Hepatocyte (in vitro differentiated cells): ENCODE measurements around the gene PTPRN2. TPM values are rescaled to one million over a fixed set of nuclear protein-coding genes. Genes with fewer than 3 reads are reported as not detected.

Source experiments
- DNase-seq: peaks from one replicate; pipeline ENCODE4 v3.0.0-alpha.2; 2016; ENCODE audit warnings: low spot score
- H2AFZ ChIP-seq: fragments of 200-600 bp; sonication (generic); 2 replicates; pipeline ENCODE4 v1.6.0; 2016; ENCODE audit warnings: antibody characterized with exemption, mild to moderate bottlenecking
- H3K27ac ChIP-seq: fragments of 200-600 bp; sonication (generic); 2 replicates; pipeline ENCODE4 v1.5.1; 2016; ENCODE audit warnings: mild to moderate bottlenecking
- H3K27me3 ChIP-seq: fragments of 200-600 bp; sonication (generic); 2 replicates; pipeline ENCODE4 v1.6.1; 2016
- H3K36me3 ChIP-seq: fragments of 200-600 bp; sonication (generic); replicated peaks from 2 replicates; pipeline ENCODE4 v1.5.1; 2016; ENCODE audit warnings: low read depth; ENCODE audit not compliant: insufficient read depth
- H3K4me1 ChIP-seq: fragments of 200-600 bp; sonication (generic); 2 replicates; pipeline ENCODE4 v1.5.1; 2016; ENCODE audit warnings: mild to moderate bottlenecking, moderate library complexity; ENCODE audit not compliant: insufficient read depth
- H3K4me2 ChIP-seq: fragments of 200-600 bp; sonication (generic); 2 replicates; pipeline ENCODE4 v1.6.0; 2016
- H3K4me3 ChIP-seq: fragments of 200-600 bp; sonication (generic); 2 replicates; pipeline ENCODE4 v1.5.1; 2016; ENCODE audit warnings: mild to moderate bottlenecking
- H3K79me2 ChIP-seq: fragments of 200-600 bp; sonication (generic); 2 replicates; pipeline ENCODE4 v1.6.0; 2017; ENCODE audit warnings: mild to moderate bottlenecking
- H3K9me2 ChIP-seq: fragments of 200-600 bp; sonication (generic); replicated peaks from 2 replicates; pipeline ENCODE4 v1.6.0; 2017; ENCODE audit warnings: mild to moderate bottlenecking; ENCODE audit not compliant: insufficient read depth
- H3K9me3 ChIP-seq: fragments of 200-600 bp; sonication (generic); 2 replicates; pipeline ENCODE4 v1.5.1; 2016; ENCODE audit warnings: low read depth, mild to moderate bottlenecking
- H4K20me1 ChIP-seq: fragments of 200-600 bp; sonication (generic); 2 replicates; pipeline ENCODE4 v1.6.0; 2016; ENCODE audit warnings: mild to moderate bottlenecking; ENCODE audit not compliant: insufficient read depth, poor library complexity, severe bottlenecking
- EZH2 ChIP-seq: fragments of 200-600 bp; sonication (generic); IDR thresholded peaks from 2 replicates; pipeline ENCODE4 v1.6.1; 2016; ENCODE audit warnings: antibody characterized with exemption, mild to moderate bottlenecking, borderline replicate concordance
- EZH2phosphoT487 ChIP-seq: fragments of 200-600 bp; sonication (generic); IDR thresholded peaks from one replicate; pipeline ENCODE4 v1.6.1; 2018; ENCODE audit warnings: antibody characterized with exemption, mild to moderate bottlenecking, low read depth, moderate library complexity; ENCODE audit not compliant: unreplicated experiment, severe bottlenecking
- WGBS: methylation state at CpG from one replicate; pipeline ENCODE4 v1.1.6; 2016; ENCODE audit warnings: low lambda C conversion rate; ENCODE audit errors: missing lambda C conversion rate; 5-methylcytosine and 5-hydroxymethylcytosine counted together
- polyA plus RNA-seq: library from polyadenylated mRNA; unstranded; fragments of >200 nt; fragmentation: Nextera tagmentation; extraction: Ambion mirVana; gene quantifications from 2 replicates; pipeline ENCODE4 v1.2.1, GENCODE V29; 2016
- total RNA-seq: library from RNA; depleted of rRNA; stranded (reverse); fragments of >200 nt; gene quantifications from 2 replicates; pipeline ENCODE4 v1.2.3, GENCODE V29; 2014
- TF ChIP-seq, protein P1 (sequence below): fragments of 200-600 bp; sonication (generic); IDR thresholded peaks from 2 replicates; pipeline ENCODE4 v1.5.1; 2016; ENCODE audit warnings: antibody characterized with exemption, mild to moderate bottlenecking; ENCODE audit not compliant: poor library complexity

PTPRN2 gene
- total and polyA plus RNA-seq, 2 experiments from 2014 or later, result 2.1 to 3.3 TPM

DNA sequence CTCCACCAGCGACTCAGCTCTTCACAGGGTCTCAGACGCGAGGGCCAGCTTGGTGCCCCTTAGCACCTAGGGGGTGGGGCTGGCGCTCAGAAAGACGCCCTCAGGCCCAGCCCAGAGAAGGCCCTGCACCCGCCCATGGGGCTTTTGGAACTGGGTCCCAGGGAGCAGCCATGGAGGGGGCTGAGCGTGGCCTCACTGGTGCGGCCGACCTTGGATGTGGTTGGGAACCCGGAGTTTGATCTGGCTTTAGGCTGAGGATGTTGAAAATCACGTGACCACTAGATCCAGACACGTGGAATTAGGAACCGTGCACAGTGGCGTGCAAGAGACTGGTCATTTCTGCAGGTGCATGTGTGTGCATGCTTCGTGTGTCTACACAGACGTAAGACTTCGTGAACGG is 1065.4 kb downstream of the PTPRN2 start:
- H3K27me3 ChIP-seq, result no peaks in the 10 kb centered on the region
- no peaks in the 10 kb centered on the region for H3K9me3 ChIP-seq
- H3K4me3 ChIP-seq, result no peak overlapping the region
- H3K27ac ChIP-seq, result no peak overlapping the region
- H4K20me1 ChIP-seq, result no peaks in the 10 kb centered on the region
- H3K79me2 ChIP-seq, result no peaks in the 10 kb centered on the region
- no peak overlapping the region for H3K4me2 ChIP-seq
- no peaks in the 10 kb centered on the region for H3K4me1 ChIP-seq
- no peak for DNase-seq
- TF ChIP-seq EZH2 (no peak), EZH2phosphoT487 (no peak)
- TF ChIP-seq, protein P1, sequence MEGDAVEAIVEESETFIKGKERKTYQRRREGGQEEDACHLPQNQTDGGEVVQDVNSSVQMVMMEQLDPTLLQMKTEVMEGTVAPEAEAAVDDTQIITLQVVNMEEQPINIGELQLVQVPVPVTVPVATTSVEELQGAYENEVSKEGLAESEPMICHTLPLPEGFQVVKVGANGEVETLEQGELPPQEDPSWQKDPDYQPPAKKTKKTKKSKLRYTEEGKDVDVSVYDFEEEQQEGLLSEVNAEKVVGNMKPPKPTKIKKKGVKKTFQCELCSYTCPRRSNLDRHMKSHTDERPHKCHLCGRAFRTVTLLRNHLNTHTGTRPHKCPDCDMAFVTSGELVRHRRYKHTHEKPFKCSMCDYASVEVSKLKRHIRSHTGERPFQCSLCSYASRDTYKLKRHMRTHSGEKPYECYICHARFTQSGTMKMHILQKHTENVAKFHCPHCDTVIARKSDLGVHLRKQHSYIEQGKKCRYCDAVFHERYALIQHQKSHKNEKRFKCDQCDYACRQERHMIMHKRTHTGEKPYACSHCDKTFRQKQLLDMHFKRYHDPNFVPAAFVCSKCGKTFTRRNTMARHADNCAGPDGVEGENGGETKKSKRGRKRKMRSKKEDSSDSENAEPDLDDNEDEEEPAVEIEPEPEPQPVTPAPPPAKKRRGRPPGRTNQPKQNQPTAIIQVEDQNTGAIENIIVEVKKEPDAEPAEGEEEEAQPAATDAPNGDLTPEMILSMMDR, result no peak
- no peaks in the 10 kb centered on the region for H3K36me3 ChIP-seq
- no peaks in the 10 kb centered on the region for H3K9me2 ChIP-seq
- 91% methylated on average over 18 of the region's 18 CpGs for WGBS
- no peak overlapping the region for H2AFZ ChIP-seq

DNA sequence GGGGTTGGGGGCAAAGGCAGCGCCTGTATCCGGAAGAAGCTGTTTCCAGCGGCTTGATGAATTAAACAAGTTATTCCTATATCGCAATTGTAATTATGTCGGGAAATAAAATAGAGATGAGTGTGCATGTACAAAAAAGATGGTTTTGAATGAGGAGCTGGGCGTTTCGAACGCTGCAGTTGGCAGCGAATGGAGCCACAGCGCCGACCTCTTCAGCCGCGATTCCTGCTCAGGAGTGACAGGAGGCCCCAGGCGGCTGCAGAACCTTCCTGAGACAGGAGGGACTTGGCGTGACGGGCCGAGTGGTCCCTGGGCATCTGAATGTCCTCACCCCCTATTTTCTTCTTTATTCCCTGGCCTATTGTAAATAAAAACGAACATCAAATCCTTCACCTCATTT is 1065.9 kb downstream of the PTPRN2 start:
- Histone ChIP-seq H4K20me1 (no peaks in the 10 kb centered on the region), H3K4me2 (no peak overlapping the region), H3K4me1 (no peaks in the 10 kb centered on the region), H3K27me3 (no peaks in the 10 kb centered on the region), H3K9me3 (no peaks in the 10 kb centered on the region), H3K36me3 (no peaks in the 10 kb centered on the region), H3K79me2 (no peaks in the 10 kb centered on the region), H3K27ac (no peak overlapping the region), H3K4me3 (no peak overlapping the region), H3K9me2 (no peaks in the 10 kb centered on the region), H2AFZ (no peak overlapping the region)
- TF ChIP-seq EZH2 (no peak), EZH2phosphoT487 (no peak)
- TF ChIP-seq, protein P1, result no peak
- DNase-seq, result no peak
- 90% methylated on average over 18 of the region's 18 CpGs for WGBS

DNA sequence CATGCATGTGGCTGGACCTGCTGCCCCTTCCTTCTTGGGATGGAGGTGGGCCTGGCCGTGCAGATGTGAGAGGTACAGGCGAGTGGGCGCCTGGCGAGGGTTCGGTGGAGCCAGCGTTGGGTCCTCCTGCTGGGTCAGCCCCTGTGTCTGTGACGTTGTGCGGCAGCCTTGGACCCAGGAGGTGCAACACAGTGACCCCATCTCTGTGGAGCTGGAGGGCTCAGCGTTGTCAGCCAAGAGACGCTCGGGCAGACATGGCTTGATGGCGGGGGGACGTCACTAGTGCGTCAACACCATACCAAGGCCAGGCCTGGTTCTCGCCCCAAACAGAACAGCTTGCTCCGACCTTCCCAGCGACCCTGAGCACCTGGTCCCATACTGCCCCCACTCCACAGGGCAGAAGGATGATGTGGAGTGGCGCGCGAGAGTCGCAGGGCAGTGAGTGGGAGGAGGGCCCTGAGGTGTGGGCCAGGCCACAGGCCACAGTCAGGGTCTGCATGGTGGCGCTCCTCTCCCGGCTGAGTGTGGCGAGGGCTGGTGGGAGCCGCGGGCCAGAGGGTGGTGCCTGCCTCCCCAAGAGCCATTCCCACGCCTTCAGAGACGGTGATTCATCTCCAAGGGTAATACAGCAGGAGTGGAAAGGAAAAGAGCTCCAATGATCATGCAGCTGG is 1066.4 kb downstream of the PTPRN2 start:
- no peak overlapping the region for H3K4me2 ChIP-seq
- TF ChIP-seq EZH2phosphoT487, result no peak
- TF ChIP-seq, protein P1, result no peak
- TF ChIP-seq EZH2, result no peak
- no peaks in the 10 kb centered on the region for H4K20me1 ChIP-seq
- no peak overlapping the region for H2AFZ ChIP-seq
- no peaks in the 10 kb centered on the region for H3K27me3 ChIP-seq
- H3K4me3 ChIP-seq, result no peak overlapping the region
- H3K4me1 ChIP-seq, result no peaks in the 10 kb centered on the region
- H3K9me3 ChIP-seq, result no peaks in the 10 kb centered on the region
- no peak for DNase-seq
- 95% methylated on average over 28 of the region's 28 CpGs for WGBS
- no peaks in the 10 kb centered on the region for H3K9me2 ChIP-seq
- no peaks in the 10 kb centered on the region for H3K36me3 ChIP-seq
- no peaks in the 10 kb centered on the region for H3K79me2 ChIP-seq
- H3K27ac ChIP-seq, result no peak overlapping the region
